Measurements from ENCODE around the gene CYBRD1.

Gene CYBRD1

DNA sequence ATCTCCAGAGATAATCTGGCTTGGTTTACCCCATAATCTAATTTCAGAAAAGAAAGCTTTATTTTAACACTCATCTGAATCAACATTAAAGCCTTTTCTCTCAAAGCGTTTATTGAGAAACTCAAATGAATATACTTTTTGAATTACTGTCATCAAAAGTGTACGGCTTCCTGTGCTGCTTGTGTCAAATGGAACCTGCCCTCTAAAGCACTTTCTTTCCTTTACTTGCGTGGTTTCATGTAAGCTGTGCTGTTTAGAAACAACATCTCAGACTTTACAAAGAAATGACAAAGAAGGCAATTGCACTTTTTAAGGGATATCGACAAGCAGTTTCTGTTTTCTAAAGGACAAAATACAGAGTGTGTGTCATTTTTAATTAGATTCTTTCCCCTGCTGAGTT is 35.1 kb downstream of the CYBRD1 start:
- DNase-seq = no peak

DNA sequence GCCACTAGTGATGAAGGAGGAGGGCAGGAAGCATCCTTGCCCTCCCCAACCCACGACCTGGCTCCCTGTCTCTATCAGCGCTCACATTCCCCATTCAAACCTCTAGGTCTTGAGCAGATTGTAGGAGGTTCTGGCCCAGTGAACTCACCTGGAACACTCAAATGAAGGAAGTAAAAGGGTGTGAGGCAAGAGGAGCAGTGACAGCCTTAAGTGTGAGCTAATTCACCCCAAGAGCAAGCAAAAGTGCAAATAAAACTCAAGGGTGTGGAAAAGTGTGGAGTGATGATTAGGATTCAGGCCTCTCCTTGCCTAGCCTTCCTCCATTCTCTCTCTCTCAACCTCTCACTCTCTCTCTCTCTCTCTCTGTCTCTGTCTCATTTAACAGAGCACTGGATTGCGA is 41.0 kb downstream of the CYBRD1 start:
- DNase-seq = no peak

DNA sequence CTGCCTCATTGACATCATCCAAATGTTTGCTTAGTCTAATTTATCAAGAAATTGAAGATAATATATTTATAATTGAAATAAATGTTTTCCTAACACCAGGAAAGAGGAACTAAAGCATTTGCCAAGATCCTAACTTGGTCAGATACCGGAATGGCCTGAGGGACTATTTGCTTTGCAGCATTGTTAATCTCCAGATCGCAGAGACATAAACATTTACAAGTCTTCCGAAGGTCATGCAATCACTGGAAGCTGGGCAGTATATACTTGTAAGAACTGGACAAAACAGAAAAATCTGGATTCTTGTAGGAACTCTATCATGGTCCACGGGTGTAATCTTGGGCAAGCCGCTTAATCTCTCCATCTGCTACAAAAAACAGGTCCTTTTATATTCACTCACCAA is 42.2 kb downstream of the CYBRD1 start:
- DNase-seq = no peak

DNA sequence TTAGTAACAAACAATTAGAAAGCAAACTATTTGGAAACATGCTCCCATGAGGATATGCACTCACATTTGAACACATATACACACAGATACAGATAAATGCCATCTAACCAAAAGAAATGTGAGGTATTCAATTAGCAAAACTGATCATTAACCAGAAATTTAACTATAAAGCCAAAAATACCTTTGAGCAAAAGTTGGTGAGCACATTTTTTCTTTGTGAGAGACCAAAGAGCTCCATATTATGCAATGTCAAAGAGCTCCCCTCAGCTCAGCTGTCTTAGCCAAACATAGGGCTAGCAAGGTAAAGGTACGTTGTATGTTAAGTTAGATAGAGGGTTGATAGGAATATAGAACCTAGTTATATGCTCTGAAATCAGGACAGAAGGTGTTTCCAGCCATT is 43.8 kb downstream of the CYBRD1 start:
- no peak for DNase-seq

DNA sequence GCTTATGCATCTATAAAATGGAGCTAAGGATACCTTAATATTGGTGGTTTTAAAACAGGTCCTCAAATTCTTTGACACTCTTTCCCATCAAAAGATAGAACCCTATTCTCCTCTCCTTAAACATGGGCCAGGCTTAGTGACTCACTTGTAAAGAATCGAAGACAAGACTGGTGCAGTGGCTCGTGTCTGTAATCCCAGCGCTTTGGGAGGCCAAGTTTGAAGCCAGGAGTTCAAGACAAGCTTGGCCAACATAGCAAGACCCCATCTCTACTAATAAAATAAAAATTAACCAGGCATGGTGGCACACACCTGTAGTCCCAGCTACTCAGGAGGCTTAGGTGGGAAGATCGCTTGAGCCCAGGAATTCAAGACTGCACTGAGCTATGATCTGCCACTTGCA is 44.5 kb downstream of the CYBRD1 start:
- no peak for DNase-seq

DNA sequence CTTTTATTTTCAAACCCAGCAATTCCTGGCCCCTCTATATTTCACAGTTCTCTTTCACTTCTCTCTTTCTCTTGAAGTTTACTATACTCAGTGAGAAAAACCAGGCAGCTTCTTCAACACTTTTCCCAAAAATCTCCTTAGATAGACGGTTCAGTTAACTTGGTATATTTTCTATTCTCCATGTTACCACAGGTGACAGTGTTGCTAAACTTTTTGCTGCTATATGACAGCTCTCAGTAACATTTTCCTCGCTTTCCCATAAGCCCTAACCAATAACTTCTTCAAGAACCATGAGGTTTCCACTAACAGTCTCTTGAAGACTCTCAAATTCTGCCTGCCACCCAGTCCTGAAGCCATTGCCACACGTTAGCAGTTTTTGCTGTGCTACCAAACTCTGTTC is 45.8 kb downstream of the CYBRD1 start:
- no peak for DNase-seq

DNA sequence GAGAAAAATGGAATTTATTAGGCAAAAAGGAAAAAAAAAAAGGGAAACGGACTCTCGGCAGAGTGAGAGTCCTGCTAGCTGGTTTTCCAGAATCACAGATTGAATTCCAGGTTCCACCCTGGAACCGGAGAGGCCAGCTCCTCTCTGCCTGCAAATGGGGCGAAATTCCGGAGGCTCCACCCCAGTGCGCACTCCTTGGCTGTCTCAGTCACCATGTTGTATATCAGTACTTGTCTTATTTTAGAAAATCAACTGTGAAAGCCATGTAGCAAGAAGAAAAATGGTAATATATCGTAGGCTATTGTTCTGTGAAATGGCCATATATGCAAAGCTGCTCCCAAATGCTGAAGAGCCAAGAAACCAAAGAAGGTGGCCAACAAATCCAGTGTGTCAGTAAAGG is 49.4 kb downstream of the CYBRD1 start:
- no peak for DNase-seq

DNA sequence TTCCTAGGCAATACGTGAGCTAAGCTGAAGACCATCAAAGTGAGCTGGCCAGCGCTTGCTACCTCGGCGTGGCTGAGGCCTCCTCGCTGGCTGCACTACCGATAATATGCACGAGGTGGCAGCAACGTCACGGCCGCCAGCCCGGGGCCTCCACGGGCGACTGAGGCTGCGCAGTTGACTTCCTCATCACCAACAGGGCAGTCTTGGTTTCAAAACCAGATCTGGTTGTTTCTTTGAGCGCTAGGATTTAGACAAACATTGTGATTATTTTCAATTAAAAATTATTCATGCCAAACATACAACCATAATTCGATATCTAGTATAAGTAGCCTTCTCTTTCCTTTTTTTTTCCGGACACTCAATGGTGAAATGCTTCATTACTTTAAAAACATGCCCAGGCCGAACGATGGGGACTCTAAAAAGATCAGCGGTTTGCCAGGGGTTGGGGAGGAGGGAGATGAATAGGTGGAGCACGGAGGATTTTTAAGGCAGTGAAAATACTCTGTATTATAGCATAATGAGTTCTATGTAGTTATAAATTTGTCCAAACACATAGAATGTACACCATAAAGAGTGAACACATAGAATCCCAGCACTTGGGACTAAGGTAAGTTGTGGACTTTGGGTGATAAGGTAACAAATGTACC is 52.0 kb downstream of the CYBRD1 start:
- peak; percentile 74 to 76 for DNase-seq

DNA sequence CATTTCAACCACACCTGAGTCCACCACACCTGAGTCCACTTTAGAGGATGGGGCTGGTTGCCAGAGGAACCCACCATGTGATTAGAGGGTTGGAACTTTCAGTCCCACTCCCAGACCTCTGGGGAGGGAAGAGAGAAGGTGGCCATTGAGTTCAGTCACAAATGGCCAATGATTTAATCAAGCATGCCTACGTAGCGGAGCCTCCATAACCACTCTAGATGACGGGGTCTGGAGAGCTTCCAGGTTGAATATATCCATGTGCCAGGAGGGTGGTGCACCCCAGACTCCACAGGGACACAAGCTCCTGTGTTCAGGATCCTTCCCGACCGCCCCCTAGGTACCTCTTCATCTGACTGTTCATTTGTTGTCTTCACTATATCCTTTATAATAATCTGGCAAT is 53.3 kb downstream of the CYBRD1 start:
- DNase-seq = no peak

DNA sequence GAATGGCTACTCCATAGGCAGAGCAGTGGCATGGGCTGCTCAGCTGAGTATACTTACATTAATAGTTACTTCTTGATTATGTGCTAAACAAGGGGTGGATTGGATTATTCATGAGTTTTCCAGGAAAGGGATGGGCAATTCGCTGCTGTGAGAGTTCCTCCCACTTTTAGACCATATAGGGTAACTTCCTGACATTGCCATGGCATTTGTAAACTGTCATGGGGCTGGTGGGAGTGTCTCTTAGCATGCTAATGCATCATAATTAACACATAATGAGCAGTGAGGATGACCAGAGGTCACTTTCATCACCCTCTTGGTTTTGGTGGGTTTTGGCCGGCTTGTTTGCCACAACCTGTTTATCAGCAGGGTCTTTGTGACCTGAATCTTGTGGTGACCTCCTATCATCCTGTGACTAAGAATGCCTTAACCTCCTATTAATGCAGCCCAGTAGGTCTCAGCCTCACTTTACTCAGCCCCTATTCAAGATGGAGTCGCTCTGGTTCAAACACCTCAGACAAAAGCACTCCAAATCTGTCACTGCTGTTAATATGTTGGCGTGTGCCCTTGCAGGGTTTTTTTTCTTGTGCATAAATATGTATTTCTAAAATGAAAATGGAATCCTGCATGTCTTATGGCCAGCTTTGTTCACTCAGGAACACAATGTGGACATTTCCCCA is 56.0 kb downstream of the CYBRD1 start:
- DNase-seq = no peak

DNA sequence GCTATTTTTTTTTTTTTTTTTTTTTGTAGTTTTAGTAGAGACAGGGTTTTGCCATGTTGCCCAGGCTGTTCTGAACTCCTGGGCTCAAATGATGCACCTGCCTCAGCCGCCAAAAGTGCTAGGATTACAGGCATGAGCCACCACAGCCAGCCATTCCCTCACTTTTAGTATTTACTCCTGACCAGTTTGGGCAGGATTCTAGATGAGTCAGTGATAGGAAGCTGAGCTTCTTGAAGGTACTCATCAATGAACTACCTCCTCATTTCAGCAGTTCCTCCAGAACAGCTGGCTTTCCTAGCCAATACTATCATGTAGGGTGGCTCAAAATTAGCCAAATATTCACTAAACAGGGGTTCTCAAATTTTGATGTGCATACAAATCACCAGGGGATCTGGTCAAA is 57.2 kb downstream of the CYBRD1 start:
- DNase-seq = no peak

DNA sequence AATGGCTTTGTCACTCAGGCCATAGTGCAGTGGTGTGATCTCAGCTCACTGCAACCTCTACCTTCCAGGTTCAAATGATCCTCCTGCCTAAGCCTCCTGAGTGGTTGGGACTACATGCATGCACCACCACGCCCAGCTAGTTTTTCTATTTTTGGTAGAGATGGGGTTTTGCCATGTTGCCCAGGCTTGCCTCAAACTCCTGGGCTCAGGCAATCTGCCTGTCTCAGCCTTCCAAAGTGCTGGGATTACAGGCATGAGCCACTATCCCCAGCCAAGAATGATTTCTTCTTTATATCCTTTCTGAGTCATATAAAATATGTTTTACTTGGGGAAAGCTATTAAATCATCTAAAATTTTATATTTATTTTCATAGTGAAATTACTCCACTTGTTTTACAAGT is 61.3 kb downstream of the CYBRD1 start:
- no peak for DNase-seq

DNA sequence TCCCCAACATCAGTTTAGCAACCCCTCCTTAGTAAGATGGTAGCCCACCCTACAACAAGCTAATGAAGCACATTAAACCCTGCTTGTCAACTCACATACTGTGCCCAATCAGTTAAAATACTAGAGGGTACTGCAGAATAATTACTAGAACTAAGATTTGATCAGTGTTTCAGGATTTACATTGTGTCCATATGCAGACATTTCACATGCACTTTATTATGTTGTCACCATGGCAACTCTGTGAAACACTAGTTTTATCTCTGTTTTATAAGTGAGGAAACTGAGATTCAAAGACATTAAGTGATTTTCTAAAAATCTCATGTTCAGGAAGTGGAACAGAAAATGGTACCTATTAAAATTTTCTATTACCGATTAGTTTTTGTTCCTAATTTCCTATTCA is 61.7 kb downstream of the CYBRD1 start:
- no peak for DNase-seq

DNA sequence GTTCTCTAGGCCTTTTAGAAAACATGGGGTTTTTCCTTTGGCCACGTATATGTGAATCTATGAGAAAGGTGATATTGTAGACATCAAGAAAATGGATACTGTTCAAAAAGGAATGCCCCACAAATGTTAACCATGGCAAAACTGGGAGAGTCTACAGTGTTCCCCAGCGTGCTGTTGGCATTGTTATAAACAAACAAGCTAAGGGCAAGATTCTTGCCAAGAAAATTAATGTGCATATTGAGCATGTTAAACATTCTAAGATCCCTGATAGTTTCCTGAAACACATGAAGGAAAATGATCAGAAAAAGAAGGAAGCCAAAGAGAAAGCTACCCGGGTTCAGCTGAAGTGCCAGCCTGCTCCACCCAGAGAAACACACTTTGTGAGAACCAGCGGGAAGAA is 64.9 kb downstream of the CYBRD1 start:
- DNase-seq = no peak

DNA sequence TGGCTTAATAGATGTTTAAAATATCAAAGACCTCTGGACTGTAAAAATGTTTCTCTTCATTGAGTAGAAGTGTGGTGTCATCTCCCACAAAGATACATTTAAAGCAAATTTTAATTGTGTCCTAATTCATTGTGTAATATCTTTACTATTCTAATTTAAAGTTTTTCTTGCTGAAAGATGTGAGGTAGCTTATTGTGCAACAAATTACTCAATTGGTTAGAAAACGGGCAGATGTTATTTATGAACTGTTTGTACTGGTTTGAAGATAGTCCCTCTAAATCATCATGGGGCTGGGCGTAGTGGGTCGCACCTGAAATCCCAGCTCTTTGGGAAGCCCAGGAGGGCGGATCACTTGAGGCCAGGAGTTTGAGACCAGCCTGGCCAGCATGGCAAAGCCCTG is 65.3 kb downstream of the CYBRD1 start:
- DNase-seq = no peak

DNA sequence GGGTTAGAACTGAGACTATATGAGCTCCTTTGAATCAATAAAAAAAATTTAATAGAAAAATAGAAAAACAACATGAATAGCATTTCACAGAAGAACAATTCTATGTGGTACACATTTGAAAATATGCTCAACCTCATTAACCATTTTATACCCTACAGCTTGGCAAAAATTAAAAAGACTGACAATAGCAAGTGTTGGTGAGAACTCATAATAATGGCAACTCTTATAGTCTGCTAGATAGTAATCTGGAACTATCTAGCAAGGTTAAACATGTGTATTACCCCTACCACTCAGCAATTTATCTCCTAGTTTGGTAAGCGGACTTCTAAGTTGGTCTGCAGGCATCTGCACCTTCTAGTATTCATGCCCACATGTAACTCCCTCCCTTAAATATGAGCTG is 67.8 kb downstream of the CYBRD1 start:
- DNase-seq = no peak

DNA sequence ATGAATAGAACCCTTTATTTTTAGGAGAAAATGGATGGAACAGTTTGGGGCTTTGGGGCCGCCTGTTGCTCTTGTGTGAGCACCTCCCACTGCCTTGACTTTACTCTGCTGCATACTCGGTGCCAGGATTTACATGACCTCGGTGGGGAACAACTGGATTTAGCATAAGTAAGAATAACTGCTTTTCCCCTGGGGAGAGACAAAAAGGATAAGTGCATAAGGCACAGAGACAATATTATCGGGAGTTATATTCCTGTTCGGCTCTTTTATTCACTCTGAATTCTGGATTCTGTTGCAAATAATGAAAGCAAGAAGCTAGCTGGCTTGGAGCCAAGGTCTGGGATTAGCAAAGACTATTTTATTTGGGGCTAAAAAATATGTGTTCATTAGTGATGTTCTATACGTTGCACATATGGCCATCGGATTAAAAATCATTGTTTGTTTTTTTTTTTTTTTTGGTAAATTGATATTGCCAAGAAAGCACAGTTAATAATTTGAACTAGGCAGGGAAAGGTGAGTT is 69.8 kb downstream of the CYBRD1 start:
- DNase-seq = no peak

DNA sequence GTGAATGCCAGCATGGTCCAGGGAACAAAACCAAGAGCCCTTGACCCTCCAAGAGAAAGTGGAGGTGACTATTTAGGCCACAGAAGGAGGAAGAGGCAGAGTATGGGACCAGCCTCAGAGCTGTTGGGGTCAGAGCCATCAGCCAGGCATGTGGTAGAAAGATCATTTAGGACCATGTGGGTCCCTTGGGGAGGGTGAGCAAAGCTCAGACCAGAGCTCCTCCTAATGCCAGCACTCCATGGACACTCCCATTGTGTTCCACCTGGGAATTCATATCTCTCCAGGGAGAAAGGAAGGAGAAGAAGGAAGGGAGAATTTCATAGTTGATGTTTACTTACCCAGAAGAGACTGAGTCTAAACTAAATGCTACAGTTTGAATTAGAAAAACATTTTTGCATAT is 73.2 kb downstream of the CYBRD1 start:
- no peak for DNase-seq

DNA sequence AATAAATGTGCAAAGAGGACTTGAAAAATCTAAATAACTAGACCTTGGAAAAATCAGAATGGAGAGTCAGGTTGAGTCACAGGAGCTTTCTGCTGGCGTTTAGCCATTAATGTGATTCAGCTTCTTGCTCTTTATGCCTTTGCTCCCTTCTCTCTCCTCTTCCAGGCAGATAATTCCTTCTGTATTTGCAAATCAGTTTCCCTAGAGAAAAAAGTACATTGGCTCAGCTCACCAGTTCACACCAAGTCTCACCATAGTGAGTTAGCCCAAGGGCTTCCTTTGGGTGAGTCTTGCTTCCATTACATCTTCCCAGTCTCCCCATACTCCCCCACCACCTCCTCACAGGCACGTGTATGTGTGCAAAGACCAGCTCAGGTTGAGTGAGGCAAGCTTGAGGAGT is 73.6 kb downstream of the CYBRD1 start:
- no peak for DNase-seq

DNA sequence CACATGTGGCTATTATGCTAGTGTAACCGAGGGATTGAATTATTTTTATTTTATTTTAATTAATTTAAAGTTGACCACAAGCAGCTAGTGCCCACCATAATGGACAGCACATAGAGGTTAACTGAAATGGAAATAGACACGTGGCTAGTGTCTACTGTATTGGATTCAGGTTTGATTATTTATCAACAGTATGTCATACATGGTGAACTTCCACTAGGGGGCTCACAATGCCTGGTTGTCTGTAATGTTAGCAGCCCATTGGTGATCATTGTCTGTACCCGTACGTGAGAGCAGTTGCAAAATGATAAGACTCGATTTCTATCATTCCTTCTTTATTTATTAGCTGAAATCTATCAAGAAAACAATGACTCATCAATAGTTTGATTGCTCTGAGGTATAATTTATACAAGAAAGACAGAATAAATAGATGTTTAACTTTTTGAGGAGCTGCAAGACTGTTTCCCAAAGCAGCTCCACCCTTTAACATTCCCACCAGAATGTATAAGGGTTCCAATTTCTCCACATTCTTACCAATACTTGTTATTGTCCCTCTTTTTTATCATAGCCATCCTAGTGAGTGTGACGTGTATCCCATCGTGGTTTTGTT is 76.5 kb downstream of the CYBRD1 start:
- DNase-seq = peak; percentile 40 to 58

DNA sequence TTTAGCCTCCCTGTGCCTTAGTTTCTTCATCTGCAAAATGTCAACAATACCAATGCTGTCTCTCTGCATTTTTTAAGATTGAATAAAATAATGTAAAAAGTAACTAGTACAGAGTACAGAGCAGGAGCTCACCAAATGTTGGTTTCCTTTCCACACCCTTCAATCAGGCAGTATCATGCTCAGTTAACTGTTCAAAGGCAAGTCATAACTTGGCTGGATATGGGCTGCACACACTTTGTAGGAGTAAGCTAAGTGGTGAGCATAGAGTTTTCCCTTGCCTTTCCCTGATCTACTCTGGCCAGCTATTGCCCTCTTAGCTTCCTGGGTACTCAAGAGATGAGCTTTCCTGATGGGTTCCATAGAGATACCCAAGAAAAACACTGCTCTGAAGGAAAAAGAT is 77.9 kb downstream of the CYBRD1 start:
- no peak for DNase-seq

DNA sequence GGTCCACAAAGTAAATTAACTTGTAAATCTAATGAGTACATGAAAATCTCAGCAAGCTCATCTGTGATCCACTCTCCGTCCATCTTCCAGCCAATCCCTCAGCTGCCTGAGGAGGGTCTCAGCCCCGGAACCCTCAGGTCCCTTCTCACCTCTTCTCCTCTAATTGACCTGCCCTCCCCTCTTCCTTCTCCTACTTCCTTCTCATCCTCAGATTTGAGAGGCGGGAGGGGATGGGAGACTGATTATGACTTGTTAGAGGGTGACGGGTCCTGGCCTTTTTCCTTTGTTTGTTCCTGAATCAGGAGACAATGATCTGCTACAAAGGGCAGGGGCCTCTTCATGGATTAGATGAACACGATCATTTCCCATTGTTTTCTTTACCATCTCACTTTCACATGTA is 80.1 kb downstream of the CYBRD1 start:
- no peak for DNase-seq
